Measurements from ENCODE around the gene MIS12.
A peak's percentile ranks its signal among the peaks of the same experiment; 100 is the strongest.

The MIS12 gene

DNA sequence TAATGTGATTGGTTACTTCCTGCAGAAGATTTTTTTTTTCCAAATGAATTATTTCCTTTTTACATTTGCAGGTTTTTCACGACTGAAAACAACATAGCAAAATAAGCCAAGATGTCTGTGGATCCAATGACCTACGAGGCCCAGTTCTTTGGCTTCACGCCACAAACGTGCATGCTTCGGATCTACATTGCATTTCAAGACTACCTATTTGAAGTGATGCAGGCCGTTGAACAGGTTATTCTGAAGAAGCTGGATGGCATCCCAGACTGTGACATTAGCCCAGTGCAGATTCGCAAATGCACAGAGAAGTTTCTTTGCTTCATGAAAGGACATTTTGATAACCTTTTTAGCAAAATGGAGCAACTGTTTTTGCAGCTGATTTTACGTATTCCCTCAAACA lies 2.4 kb downstream of the MIS12 start:
- DNase-seq (ENCODE audit: extremely low spot score): no peak
- POLR2A ChIA-PET: interaction anchor here (0.6 to 5.1 kb wide), 2 partner anchors 12 to 65 kb away, joined by 4 to 44 read pairs; a partner anchor contains a TSS
- TF ChIP-seq TARDBP (IDR thresholded peaks at IDR 0.05) (no peak), CTBP1 (IDR thresholded peaks at IDR 0.05; ENCODE audit: borderline replicate concordance) (no peak), L3MBTL2 (conservative IDR thresholded peaks at IDR 0.05) (no peak), FOXK2 (IDR thresholded peaks at IDR 0.05) (no peak)
- CTCF ChIA-PET: no interaction called here

DNA sequence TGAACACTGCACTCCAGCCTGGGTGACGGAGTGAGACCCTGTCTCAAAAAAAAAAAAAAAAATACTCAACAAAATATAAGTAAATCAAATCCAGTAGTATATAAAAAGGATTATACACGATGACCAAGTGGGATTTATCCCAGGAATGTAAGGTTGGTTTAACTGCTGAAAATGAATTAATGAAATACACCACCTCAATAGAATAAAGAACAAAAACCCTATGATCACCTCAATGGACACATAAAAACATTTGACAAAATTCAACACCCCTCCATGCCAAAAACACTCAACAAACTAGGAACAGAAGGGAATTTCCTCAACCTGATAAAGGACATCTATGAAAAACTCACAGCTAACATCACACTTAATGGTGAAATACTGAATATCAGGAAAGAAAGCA lies 6.6 kb downstream of the MIS12 start:
- ChIA-PET POLR2A (no interaction called here), CTCF (no interaction called here)
- no peak for DNase-seq (ENCODE audit: extremely low spot score)
- TF ChIP-seq LEF1 (IDR thresholded peaks at IDR 0.05; ENCODE audit: borderline replicate concordance) (no peak), L3MBTL2 (conservative IDR thresholded peaks at IDR 0.05) (no peak), HDGF (IDR thresholded peaks at IDR 0.05; ENCODE audit: borderline replicate concordance) (no peak), ZNF384 (IDR thresholded peaks at IDR 0.05) (no peak), ARNT (IDR thresholded peaks at IDR 0.05) (no peak), FOXA1 (IDR thresholded peaks at IDR 0.05) (no peak), SUZ12 (IDR thresholded peaks at IDR 0.05) (no peak)

DNA sequence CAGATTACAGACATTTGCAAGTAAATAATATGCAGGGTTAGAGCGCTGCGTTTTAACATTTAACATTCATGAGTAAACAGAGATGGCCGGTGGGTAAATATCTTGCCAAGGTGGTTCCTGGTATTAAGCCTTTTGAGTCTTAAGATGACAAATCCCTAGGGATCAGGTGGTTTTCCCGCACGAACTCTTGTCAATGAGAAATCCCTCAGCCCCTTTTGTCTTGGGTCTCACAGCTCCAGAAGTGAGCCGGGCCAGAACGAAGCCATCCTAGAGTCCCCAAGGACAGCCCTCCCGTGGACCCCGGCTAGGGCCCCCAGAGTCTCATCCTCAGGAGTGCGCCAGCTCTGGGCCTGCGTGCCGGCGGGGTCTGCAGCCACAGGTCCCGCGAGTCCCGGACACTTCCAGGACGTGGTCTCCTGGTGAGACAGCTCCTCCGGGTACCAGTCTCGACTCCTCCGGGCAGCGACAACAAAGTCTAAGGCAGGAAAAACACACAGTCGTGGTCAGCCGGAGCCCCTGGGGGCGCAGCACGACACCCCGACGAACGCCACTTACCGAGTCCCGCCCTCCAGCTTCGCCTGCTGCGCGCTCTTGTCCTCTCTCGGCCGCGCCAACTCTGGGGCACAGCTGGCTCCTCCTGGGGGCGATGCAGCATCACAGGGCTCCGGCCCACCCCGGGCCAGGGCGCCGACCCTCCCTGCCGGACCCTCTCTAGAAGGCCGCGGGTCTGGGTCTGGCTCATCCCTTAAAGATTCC lies 13.3 kb downstream of the MIS12 start:
- DNase-seq (ENCODE audit: extremely low spot score): no peak
- POLR2A ChIA-PET: interaction anchor here (0.8 to 5.2 kb wide), 4 partner anchors 13 to 31 kb away, joined by 3 to 44 read pairs (median 4); partner anchors contain the start of genes DERL2, DHX33 and MIS12
- CTCF ChIA-PET: no interaction called here
- TF ChIP-seq LEF1 (IDR thresholded peaks at IDR 0.05; ENCODE audit: borderline replicate concordance) (no peak), HDGF (IDR thresholded peaks at IDR 0.05; ENCODE audit: borderline replicate concordance) (no peak), ZNF384 (IDR thresholded peaks at IDR 0.05) (no peak), CTBP1 (IDR thresholded peaks at IDR 0.05; ENCODE audit: borderline replicate concordance) (no peak), TARDBP (IDR thresholded peaks at IDR 0.05) (no peak), FOXM1 (IDR thresholded peaks at IDR 0.05; ENCODE audit: borderline replicate concordance) (no peak), SUZ12 (IDR thresholded peaks at IDR 0.05) (no peak), NFRKB (IDR thresholded peaks at IDR 0.05) (no peak), ARNT (IDR thresholded peaks at IDR 0.05) (no peak), FOXA1 (IDR thresholded peaks at IDR 0.05) (no peak), BHLHE40 (IDR thresholded peaks at IDR 0.05; ENCODE audit: borderline replicate concordance) (no peak), L3MBTL2 (conservative IDR thresholded peaks at IDR 0.05) (no peak)
- TF ChIP-seq, protein P1, sequence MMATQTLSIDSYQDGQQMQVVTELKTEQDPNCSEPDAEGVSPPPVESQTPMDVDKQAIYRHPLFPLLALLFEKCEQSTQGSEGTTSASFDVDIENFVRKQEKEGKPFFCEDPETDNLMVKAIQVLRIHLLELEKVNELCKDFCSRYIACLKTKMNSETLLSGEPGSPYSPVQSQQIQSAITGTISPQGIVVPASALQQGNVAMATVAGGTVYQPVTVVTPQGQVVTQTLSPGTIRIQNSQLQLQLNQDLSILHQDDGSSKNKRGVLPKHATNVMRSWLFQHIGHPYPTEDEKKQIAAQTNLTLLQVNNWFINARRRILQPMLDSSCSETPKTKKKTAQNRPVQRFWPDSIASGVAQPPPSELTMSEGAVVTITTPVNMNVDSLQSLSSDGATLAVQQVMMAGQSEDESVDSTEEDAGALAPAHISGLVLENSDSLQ (IDR thresholded peaks at IDR 0.05): no peak

DNA sequence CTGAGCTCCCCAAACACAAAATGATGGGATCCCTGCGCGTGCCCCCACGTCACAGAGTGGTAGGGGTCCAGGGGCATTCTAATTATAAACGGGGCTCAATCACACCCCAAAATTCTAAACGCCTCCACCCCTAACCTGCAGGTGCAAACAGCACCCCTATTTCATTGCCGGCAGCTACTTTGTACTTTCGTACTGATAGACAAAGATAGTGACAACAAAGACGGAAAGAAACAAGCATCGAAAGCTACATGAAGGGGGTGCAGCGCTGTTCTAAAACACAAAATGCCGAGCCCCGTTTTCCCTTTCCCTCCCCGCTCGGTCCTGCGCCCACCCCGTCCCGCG lies 13.9 kb downstream of the MIS12 start:
- POLR2A ChIA-PET: interaction anchor here (0.8 to 5.2 kb wide), 6 partner anchors 12 to 31 kb away, joined by 3 to 44 read pairs (median 4); partner anchors contain the start of genes DERL2, DHX33 and MIS12
- CTCF ChIA-PET: no interaction called here
- DNase-seq (ENCODE audit: extremely low spot score): no peak

DNA sequence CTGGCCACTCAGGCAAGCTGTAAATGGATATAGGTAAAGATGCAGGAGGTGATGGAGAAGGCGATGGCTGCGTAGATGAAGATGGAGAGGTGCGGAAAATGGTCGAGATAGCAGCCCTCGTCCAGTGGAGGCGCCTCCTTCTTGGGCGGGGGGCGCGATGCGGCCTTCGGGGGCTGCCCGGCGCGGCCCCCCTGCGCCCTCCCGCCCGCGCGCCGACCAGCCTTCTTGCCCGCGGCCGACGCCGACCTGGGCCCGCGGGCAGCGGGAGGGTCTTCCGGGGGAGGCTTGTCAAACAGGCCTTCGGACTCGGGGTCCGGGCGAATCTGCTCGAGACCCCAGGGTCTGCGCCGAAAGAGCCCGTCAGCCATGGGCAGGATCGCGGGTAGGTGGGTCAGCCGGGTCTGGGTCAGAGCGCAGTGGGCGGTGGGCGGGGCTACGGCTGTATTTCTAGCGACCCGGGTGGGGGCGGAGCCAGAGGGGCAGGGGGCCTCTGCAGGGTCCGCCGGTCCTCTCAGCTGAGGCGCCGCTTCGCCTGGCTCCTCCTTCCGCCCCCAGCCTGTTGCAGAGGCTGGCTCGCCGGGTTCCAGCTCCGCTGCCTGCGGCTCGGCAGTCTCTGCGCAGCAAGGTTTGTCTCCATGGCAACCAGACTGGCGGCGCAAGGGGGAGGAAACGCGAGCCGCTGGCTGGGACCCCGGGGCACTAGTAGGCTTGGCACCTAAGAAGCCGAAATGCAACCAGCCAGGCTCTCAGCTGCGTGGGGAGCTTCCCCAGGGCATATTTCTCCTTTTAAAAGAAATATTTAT lies 14.4 kb downstream of the MIS12 start:
- ChIA-PET CTCF (no interaction called here), POLR2A (interaction anchor here (0.8 to 5.2 kb wide), 9 partner anchors 12 to 62 kb away, joined by 3 to 44 read pairs (median 4); partner anchors contain the start of genes C1QBP, DERL2, DHX33 and MIS12)
- no peak for TF ChIP-seq ARNT (IDR thresholded peaks at IDR 0.05)
- no peak for TF ChIP-seq TARDBP (IDR thresholded peaks at IDR 0.05)
- no peak for TF ChIP-seq BHLHE40 (IDR thresholded peaks at IDR 0.05; ENCODE audit: borderline replicate concordance)
- TF ChIP-seq SUZ12 (IDR thresholded peaks at IDR 0.05): no peak
- TF ChIP-seq NFRKB (IDR thresholded peaks at IDR 0.05): no peak
- TF ChIP-seq CTBP1 (IDR thresholded peaks at IDR 0.05; ENCODE audit: borderline replicate concordance): no peak
- no peak for TF ChIP-seq ELF4 (IDR thresholded peaks at IDR 0.05)
- no peak for TF ChIP-seq FOXM1 (IDR thresholded peaks at IDR 0.05; ENCODE audit: borderline replicate concordance)
- TF ChIP-seq HDGF (IDR thresholded peaks at IDR 0.05; ENCODE audit: borderline replicate concordance): no peak
- peak; percentile 97 for DNase-seq (ENCODE audit: extremely low spot score)

More for the DNA sequence above, 13.9 kb downstream of the MIS12 start:
- TF ChIP-seq BHLHE40 (IDR thresholded peaks at IDR 0.05; ENCODE audit: borderline replicate concordance) (no peak), NFRKB (IDR thresholded peaks at IDR 0.05) (no peak), SP1 (IDR thresholded peaks at IDR 0.05) (no peak), HDGF (IDR thresholded peaks at IDR 0.05; ENCODE audit: borderline replicate concordance) (no peak)
- TF ChIP-seq, protein P1 (IDR thresholded peaks at IDR 0.05): no peak

DNA sequence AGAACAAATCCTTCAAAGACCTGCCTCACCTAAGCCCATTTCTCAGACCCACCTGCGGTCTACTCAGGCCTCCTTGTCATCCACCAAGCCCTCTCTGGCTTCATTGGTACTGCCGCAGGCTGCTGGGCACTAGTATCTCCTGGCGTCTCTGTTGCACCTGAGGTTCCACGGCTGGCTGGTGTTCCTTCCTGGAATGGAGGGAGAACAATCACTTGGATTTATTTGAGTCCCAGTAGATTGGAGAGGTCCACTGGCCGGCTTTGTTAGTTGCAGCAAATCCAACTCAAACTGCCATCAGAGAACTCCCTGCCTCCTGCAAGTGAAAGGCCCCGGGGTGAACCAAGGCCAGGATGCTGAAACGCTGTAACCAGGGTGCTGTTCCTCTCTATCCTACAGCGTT lies 15.3 kb downstream of the MIS12 start:
- no peak for DNase-seq (ENCODE audit: extremely low spot score)
- POLR2A ChIA-PET: interaction anchor here (0.9 to 5.2 kb wide), 2 partner anchors 15 to 22 kb away, joined by 4 to 44 read pairs; partner anchors contain the start of genes DERL2 and MIS12
- CTCF ChIA-PET: no interaction called here
- no peak for TF ChIP-seq HDGF (IDR thresholded peaks at IDR 0.05; ENCODE audit: borderline replicate concordance)
- no peak for TF ChIP-seq L3MBTL2 (conservative IDR thresholded peaks at IDR 0.05)
- TF ChIP-seq SUZ12 (IDR thresholded peaks at IDR 0.05): no peak
- TF ChIP-seq NFRKB (IDR thresholded peaks at IDR 0.05): no peak
- TF ChIP-seq ELF4 (IDR thresholded peaks at IDR 0.05): no peak
- TF ChIP-seq LEF1 (IDR thresholded peaks at IDR 0.05; ENCODE audit: borderline replicate concordance): no peak
- no peak for TF ChIP-seq SP1 (IDR thresholded peaks at IDR 0.05)
- TF ChIP-seq ZNF384 (IDR thresholded peaks at IDR 0.05): no peak
- TF ChIP-seq, protein P1 (IDR thresholded peaks at IDR 0.05): no peak
- no peak for TF ChIP-seq ARNT (IDR thresholded peaks at IDR 0.05)
- TF ChIP-seq FOXM1 (IDR thresholded peaks at IDR 0.05; ENCODE audit: borderline replicate concordance): no peak
- no peak for TF ChIP-seq FOXK2 (IDR thresholded peaks at IDR 0.05)
- no peak for TF ChIP-seq FOXA1 (IDR thresholded peaks at IDR 0.05)
- no peak for TF ChIP-seq TARDBP (IDR thresholded peaks at IDR 0.05)
- TF ChIP-seq BHLHE40 (IDR thresholded peaks at IDR 0.05; ENCODE audit: borderline replicate concordance): no peak
- TF ChIP-seq CTBP1 (IDR thresholded peaks at IDR 0.05; ENCODE audit: borderline replicate concordance): no peak
